ENCODE data around the gene JKAMP. TPM values are rescaled to one million over a fixed set of nuclear protein-coding genes. Genes with fewer than 3 reads are reported as not detected.

JKAMP gene
- total RNA-seq, 2 donors from 2014 or later = 42.5 to 57.2 TPM

GRCh38 chr14:59465316-59466135 lies 18.8 kb upstream of the JKAMP start, which contains the start of gene GPR135:
Gene GPR135, minus strand, starts transcription at chr14:59465380. Its CDS starts 154 bp downstream, at chr14:59465226.
- H3K9me3 ChIP-seq (ENCODE audit: control insufficient read depth, low read length) = no peaks in the 10 kb centered on the region
- Mint-ChIP-seq H3K4me1 (peaks cover 7% of the 10 kb centered on the region), H3K36me3 (ENCODE audit: low read depth) (peaks cover 17% of the 10 kb centered on the region), H3K27ac (no peak within 1 kb of the TSS), H3K27me3 (ENCODE audit: insufficient read depth) (peaks cover 18% of the 10 kb centered on the region), H3K4me3 (peak within 1 kb of the TSS; percentile 64), H3K9me3 (no peaks in the 10 kb centered on the region)
- 28 to 35% methylated on average over 23 to 40 of the region's 40 CpGs for WGBS, 2 experiments (ENCODE audit: insufficient coverage in 1 of 2, insufficient read length in 1 of 2)
- peaks cover 17% of the 10 kb centered on the region for H3K36me3 ChIP-seq (ENCODE audit: control insufficient read depth, insufficient read depth, low read length)
- H3K9ac ChIP-seq (ENCODE audit: extremely low read depth, low read length, poor library complexity, severe bottlenecking) = no peak within 1 kb of the TSS
- peak within 1 kb of the TSS; percentile 67 for H3K4me3 ChIP-seq (ENCODE audit: low read length)
- no peak within 1 kb of the TSS for H3K27ac ChIP-seq (ENCODE audit: low read depth, low read length)
- H3K27me3 ChIP-seq (ENCODE audit: control insufficient read depth, insufficient read depth, low read length, poor library complexity, severe bottlenecking) = peaks cover 19% of the 10 kb centered on the region
- no peak for DNase-seq
- peaks cover 3% of the 10 kb centered on the region for H3K4me1 ChIP-seq (ENCODE audit: control insufficient read depth, insufficient read depth, low read length)
- TF ChIP-seq CTCF (conservative IDR thresholded peaks at IDR 0.05) = no peak

GRCh38 chr14:59474172-59474571 lies 10.1 kb upstream of the JKAMP start:
- no peak overlapping the region for H3K4me3 Mint-ChIP-seq
- H3K27ac Mint-ChIP-seq = no peak overlapping the region
- Histone ChIP-seq H3K9me3 (ENCODE audit: control insufficient read depth, low read length) (no peaks in the 10 kb centered on the region), H3K9ac (ENCODE audit: extremely low read depth, low read length, poor library complexity, severe bottlenecking) (no peak overlapping the region), H3K36me3 (ENCODE audit: control insufficient read depth, insufficient read depth, low read length) (peaks cover 54% of the 10 kb centered on the region), H3K27ac (ENCODE audit: low read depth, low read length) (no peak overlapping the region), H3K4me1 (ENCODE audit: control insufficient read depth, insufficient read depth, low read length) (peaks cover 11% of the 10 kb centered on the region), H3K27me3 (ENCODE audit: control insufficient read depth, insufficient read depth, low read length, poor library complexity, severe bottlenecking) (no peaks in the 10 kb centered on the region), H3K4me3 (ENCODE audit: low read length) (no peak overlapping the region)
- no peaks in the 10 kb centered on the region for H3K9me3 Mint-ChIP-seq
- DNase-seq = no peak
- H3K4me1 Mint-ChIP-seq = peaks cover 19% of the 10 kb centered on the region
- H3K36me3 Mint-ChIP-seq (ENCODE audit: low read depth) = peaks cover 42% of the 10 kb centered on the region
- H3K27me3 Mint-ChIP-seq (ENCODE audit: insufficient read depth) = no peaks in the 10 kb centered on the region
- WGBS, 2 experiments (ENCODE audit: insufficient coverage in 1 of 2, insufficient read length in 1 of 2) = 81 to 100% methylated on average over 1 of the region's 1 CpG
- no peak for TF ChIP-seq CTCF (conservative IDR thresholded peaks at IDR 0.05)

- Histone ChIP-seq H3K9ac (ENCODE audit: extremely low read depth, low read length, poor library complexity, severe bottlenecking) (no peak overlapping the region), H3K9me3 (ENCODE audit: control insufficient read depth, low read length) (no peaks in the 10 kb centered on the region), H3K27me3 (ENCODE audit: control insufficient read depth, insufficient read depth, low read length, poor library complexity, severe bottlenecking) (no peaks in the 10 kb centered on the region), H3K27ac (ENCODE audit: low read depth, low read length) (no peak overlapping the region), H3K36me3 (ENCODE audit: control insufficient read depth, insufficient read depth, low read length) (peaks cover 50% of the 10 kb centered on the region), H3K4me1 (ENCODE audit: control insufficient read depth, insufficient read depth, low read length) (peaks cover 17% of the 10 kb centered on the region), H3K4me3 (ENCODE audit: low read length) (no peak overlapping the region)
- H3K27me3 Mint-ChIP-seq (ENCODE audit: insufficient read depth) = no peaks in the 10 kb centered on the region
- peaks cover 44% of the 10 kb centered on the region for H3K36me3 Mint-ChIP-seq (ENCODE audit: low read depth)
- H3K4me1 Mint-ChIP-seq = peaks cover 26% of the 10 kb centered on the region
- DNase-seq = no peak
- no peak for TF ChIP-seq CTCF (conservative IDR thresholded peaks at IDR 0.05)
- H3K9me3 Mint-ChIP-seq = no peaks in the 10 kb centered on the region
- H3K4me3 Mint-ChIP-seq = no peak overlapping the region
- WGBS, 2 experiments (ENCODE audit: insufficient coverage in 1 of 2, insufficient read length in 1 of 2) = 96 to 100% methylated on average over 1 of the region's 1 CpG
- H3K27ac Mint-ChIP-seq = no peak overlapping the region
These were observed 8.6 kb upstream of the JKAMP start for GRCh38 chr14:59475709-59476108.

Data from endodermal cell (in vitro differentiated cells).